Activated naive CD8-positive, alpha-beta T cell treated with anti-CD3 and anti-CD28 coated beads, Interleukin-2, amount 10 ng/mL, durations not matched to agents 7 days and 5 days (primary cell): ENCODE measurements around the gene OCIAD1. TPM values are rescaled to one million over a fixed set of nuclear protein-coding genes. Genes with fewer than 3 reads are reported as not detected.

ENCODE experiments used
- ATAC-seq: fragments of 150-1000 bp; cut with Tn5 transposase; one replicate; pipeline ENCODE4 v1.10.0; 2021; ENCODE audit warnings: low read depth, moderate library complexity
- POLR2A ChIA-PET: fragments of 350-600 bp; sonication (Branson Sonifier 250); formaldehyde crosslinking; loops from one replicate; lab custom pipeline; 2021; ENCODE audit warnings: antibody characterized with exemption; lab: Charles Lee
- DNase-seq: peaks from one replicate; pipeline ENCODE4 v3.0.0; 2021
- H3K27ac Mint-ChIP-seq: one replicate; pipeline ENCODE4 v1.8.0; 2022; ENCODE audit warnings: mild to moderate bottlenecking, mixed read lengths
- H3K27me3 Mint-ChIP-seq: one replicate; pipeline ENCODE4 v1.8.0; 2022; ENCODE audit warnings: mild to moderate bottlenecking, moderate library complexity, mixed read lengths
- H3K36me3 Mint-ChIP-seq: one replicate; pipeline ENCODE4 v1.8.0; 2021; ENCODE audit warnings: mild to moderate bottlenecking, mixed read lengths
- H3K4me1 Mint-ChIP-seq: one replicate; pipeline ENCODE4 v1.8.0; 2021; ENCODE audit warnings: mixed read lengths
- H3K4me3 Mint-ChIP-seq: one replicate; pipeline ENCODE4 v1.8.0; 2022; ENCODE audit warnings: mild to moderate bottlenecking, moderate library complexity, mixed read lengths
- H3K9me3 Mint-ChIP-seq: one replicate; pipeline ENCODE4 v1.8.0; 2021; ENCODE audit warnings: mixed read lengths
- total RNA-seq, 2 experiments: library from RNA; stranded (reverse); gene quantifications; one replicate each; pipeline ENCODE4 v1.2.3, GENCODE V29; 2021

OCIAD1 gene
- total RNA-seq, 2 experiments from 2014 or later = 104 to 107 TPM

- Mint-ChIP-seq H3K4me1 (peaks cover 29% of the 10 kb centered on the region), H3K36me3 (peaks cover 21% of the 10 kb centered on the region)
Observed at GRCh38 chr4:48906206-48907173, 75.6 kb downstream of the OCIAD1 start, which contains the start of gene OCIAD2. TSS of gene OCIAD2 (minus strand) at chr4:48906774. CDS start at chr4:48904549, 2,225 bp downstream.

DNA sequence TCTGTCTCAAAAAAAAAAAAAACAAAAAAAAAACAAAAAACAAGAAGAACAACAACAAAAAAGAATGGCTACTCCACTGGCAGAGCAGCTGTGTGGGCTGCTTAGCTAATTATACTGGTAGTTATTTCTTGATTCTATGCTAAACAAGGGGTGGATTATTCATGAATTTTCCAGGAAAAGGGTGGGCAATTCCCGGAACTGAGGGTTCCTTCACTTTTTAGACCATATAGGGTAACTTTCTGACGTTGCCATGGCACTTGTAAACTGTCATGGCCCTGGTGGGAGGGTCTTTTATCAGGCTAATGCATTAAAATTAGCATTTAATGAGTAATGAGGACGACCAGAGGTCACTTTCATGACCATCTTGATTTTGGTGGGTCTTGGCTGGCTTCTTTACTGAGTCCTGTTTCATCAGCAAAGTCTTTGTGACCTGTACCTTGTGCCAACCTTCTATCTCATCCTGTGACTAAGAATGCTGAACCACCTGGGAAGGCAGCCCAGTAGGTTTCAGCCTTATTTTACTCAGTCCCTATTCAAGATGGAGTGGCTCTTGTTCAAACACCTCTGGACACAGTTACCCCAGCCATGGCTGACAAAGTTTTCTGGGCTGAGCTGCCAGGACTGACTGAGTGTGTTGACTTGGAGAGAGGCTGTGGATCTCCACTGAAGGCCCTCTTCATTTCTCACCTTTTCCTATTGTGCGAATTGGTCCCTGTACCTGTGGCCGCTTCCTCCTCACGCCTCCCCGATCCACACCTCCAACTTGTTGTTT lies 77.0 kb downstream of the OCIAD1 start:
- Mint-ChIP-seq H3K9me3 (peaks cover 1% of the 10 kb centered on the region), H3K4me1 (peaks cover 26% of the 10 kb centered on the region), H3K27ac (peak overlapping the region; percentile 42), H3K36me3 (peaks cover 14% of the 10 kb centered on the region), H3K27me3 (no peaks in the 10 kb centered on the region), H3K4me3 (no peak overlapping the region)
- DNase-seq = no peak
- POLR2A ChIA-PET = interaction anchor here (3.3 kb wide), 1 partner anchor 128 kb away, joined by 18 read pairs; the partner anchor contains the start of gene FRYL
- ATAC-seq = no peak

More at GRCh38 chr4:48906206-48907173, 75.6 kb downstream of the OCIAD1 start, which contains the start of gene OCIAD2:
- Mint-ChIP-seq H3K27me3 (no peaks in the 10 kb centered on the region), H3K9me3 (no peaks in the 10 kb centered on the region), H3K27ac (peak within 1 kb of the TSS; percentile 97), H3K4me3 (peak within 1 kb of the TSS; percentile 93)
- peak; percentile 95 for ATAC-seq
- peak; percentile 75 for DNase-seq
- POLR2A ChIA-PET = interaction anchor here (0.9 to 3.3 kb wide), 3 partner anchors 67 to 127 kb away, joined by 3 to 18 read pairs (median 7); partner anchors contain the start of gene FRYL

GRCh38 chr4:48908687-48909086 lies 77.8 kb downstream of the OCIAD1 start:
- Mint-ChIP-seq H3K4me3 (no peak overlapping the region), H3K27me3 (no peaks in the 10 kb centered on the region), H3K4me1 (peaks cover 26% of the 10 kb centered on the region), H3K27ac (no peak overlapping the region), H3K36me3 (peaks cover 11% of the 10 kb centered on the region), H3K9me3 (peaks cover 1% of the 10 kb centered on the region)
- DNase-seq (no peak), ATAC-seq (no peak)
- POLR2A ChIA-PET = no interaction called here

GRCh38 chr4:48909697-48910096 lies 78.8 kb downstream of the OCIAD1 start:
- Mint-ChIP-seq H3K4me1 (peaks cover 20% of the 10 kb centered on the region), H3K36me3 (peaks cover 7% of the 10 kb centered on the region), H3K9me3 (peaks cover 1% of the 10 kb centered on the region), H3K27me3 (no peaks in the 10 kb centered on the region), H3K4me3 (no peak overlapping the region), H3K27ac (no peak overlapping the region)
- DNase-seq = no peak
- ATAC-seq = peak; percentile 18
- POLR2A ChIA-PET = no interaction called here

GRCh38 chr4:48910511-48910910 lies 79.6 kb downstream of the OCIAD1 start:
- H3K27me3 Mint-ChIP-seq = no peaks in the 10 kb centered on the region
- peaks cover 1% of the 10 kb centered on the region for H3K9me3 Mint-ChIP-seq
- POLR2A ChIA-PET = no interaction called here
- no peak for DNase-seq
- peaks cover 1% of the 10 kb centered on the region for H3K36me3 Mint-ChIP-seq
- H3K27ac Mint-ChIP-seq = no peak overlapping the region
- H3K4me3 Mint-ChIP-seq = no peak overlapping the region
- ATAC-seq = no peak
- H3K4me1 Mint-ChIP-seq = peaks cover 12% of the 10 kb centered on the region

Other genes with a start within 250 kb of the OCIAD1 start
- 100 to 1,000 TPM in 1 of 2 experiments, 10 to 100 TPM in 1; 95.9 to 114 TPM for gene FRYL, start 50.8 kb upstream of the OCIAD1 start, total RNA-seq
- gene OCIAD2, start 75.7 kb downstream of the OCIAD1 start, total RNA-seq = 10 to 100 TPM; 85.1 to 85.7 TPM
- not detected for gene CWH43, start 155.2 kb downstream of the OCIAD1 start, total RNA-seq